ENCODE results near the gene KDM8. TPM values are rescaled to one million over a fixed set of nuclear protein-coding genes. Genes with fewer than 3 reads are reported as not detected.
A peak's percentile ranks its signal among the peaks of the same experiment; 100 is the strongest.

KDM8 gene
- total RNA-seq, 1 experiment from 2014 or later, result 15.5 TPM

GRCh38 chr16:27215660-27216059 lies 12.3 kb downstream of the KDM8 start:
- Mint-ChIP-seq H3K4me3 (peak overlapping the region in 1 of 2 experiments; percentile 55; a peak in 1 of 5 replicates), H3K4me1 (peaks cover 2 to 4% of the 10 kb centered on the region in 2 experiments), H3K27ac (no peak overlapping the region), H3K36me3 (ENCODE audit: insufficient read depth in 1 of 3, low read depth in 3 of 3) (peaks cover 5 to 26% (median 23%) of the 10 kb centered on the region in 3 experiments; a peak in 6 of 7 replicates), H3K9me3 (no peaks in the 10 kb centered on the region), H3K27me3 (ENCODE audit: low read depth) (no peaks in the 10 kb centered on the region)
- no peak for TF ChIP-seq CTCF (conservative IDR thresholded peaks at IDR 0.05)
- no peak overlapping the region for H3T11ph ChIP-seq (ENCODE audit: low read length)
- H3K9me3 ChIP-seq (ENCODE audit: control insufficient read depth, low read depth, low read length), result no peaks in the 10 kb centered on the region
- H3K79me1 ChIP-seq (ENCODE audit: insufficient read depth, low read depth, low read length, poor library complexity, severe bottlenecking), result no peaks in the 10 kb centered on the region
- 0 out of 2 replicates have a peak, but pooled peaks cover 2% of the 10 kb centered on the region for H3K4me1 ChIP-seq (ENCODE audit: insufficient read depth, low read length)
- H2BK120ac ChIP-seq (ENCODE audit: low read depth, low read length, poor library complexity, severe bottlenecking), result no peak overlapping the region
- no peak overlapping the region for H2BK15ac ChIP-seq (ENCODE audit: low read depth, low read length)
- H3K79me2 ChIP-seq (ENCODE audit: insufficient read depth, low read length), result no peaks in the 10 kb centered on the region
- no peaks in the 10 kb centered on the region for H3K27me3 ChIP-seq (ENCODE audit: insufficient read depth, low read length)
- no peak overlapping the region for H3K4ac ChIP-seq (ENCODE audit: low read depth, low read length)
- H2AFZ ChIP-seq (ENCODE audit: low read length), result no peak overlapping the region
- no peak overlapping the region for H4K5ac ChIP-seq (ENCODE audit: insufficient read length, low read depth, low read length)
- no peak overlapping the region for H3K14ac ChIP-seq (ENCODE audit: insufficient read depth, low read length)
- H3K27ac ChIP-seq (ENCODE audit: insufficient read length, low read depth, low read length), result no peak overlapping the region
- H3K9ac ChIP-seq (ENCODE audit: extremely low read depth, insufficient read length, low read length), result no peak overlapping the region
- no peak overlapping the region for H2BK20ac ChIP-seq (ENCODE audit: low read depth, low read length, poor library complexity, severe bottlenecking)
- no peak for DNase-seq
- no peak overlapping the region for H2AK5ac ChIP-seq (ENCODE audit: insufficient read length, low read length)
- no CpG with 5 or more reads among the region's 7 CpGs for WGBS (ENCODE audit: extremely low coverage, insufficient read length, low lambda C conversion rate)
- no peaks in the 10 kb centered on the region for H3K23me2 ChIP-seq (ENCODE audit: insufficient read length, low read depth, low read length, poor library complexity, severe bottlenecking)
- no peak overlapping the region for H3K56ac ChIP-seq (ENCODE audit: insufficient read length, low read depth, low read length)
- no peak overlapping the region for H2BK12ac ChIP-seq (ENCODE audit: insufficient read length, low read depth, low read length)
- H3K18ac ChIP-seq (ENCODE audit: insufficient read length, low read depth, low read length), result no peak overlapping the region
- H3K4me2 ChIP-seq (ENCODE audit: insufficient read depth, insufficient read length, low read length), result no peak overlapping the region
- no peak overlapping the region for H4K8ac ChIP-seq (replicated peaks; ENCODE audit: insufficient read length, low read depth, low read length)
- H4K20me1 ChIP-seq (ENCODE audit: control insufficient read depth, insufficient read depth, insufficient read length), result no peaks in the 10 kb centered on the region
- no peak overlapping the region for H2BK5ac ChIP-seq (ENCODE audit: insufficient read length, low read length)
- no peak overlapping the region for H3K23ac ChIP-seq (ENCODE audit: insufficient read length, low read depth, low read length)
- no peak overlapping the region for H4K91ac ChIP-seq (ENCODE audit: insufficient read length, low read depth, low read length)
